CD1c-positive myeloid dendritic cell (primary cell): ENCODE data around the gene PBX2.
"Not testable (repeated sequence)": the region's sequence is repeated elsewhere in the genome, so short reads cannot be mapped to it uniquely, and the experiment has no call there.

Experiments
- DNase-seq: peaks from one replicate; pipeline ENCODE4 v3.0.0-alpha.2; 2016; ENCODE audit errors: extremely low spot score

PBX2 gene

DNA sequence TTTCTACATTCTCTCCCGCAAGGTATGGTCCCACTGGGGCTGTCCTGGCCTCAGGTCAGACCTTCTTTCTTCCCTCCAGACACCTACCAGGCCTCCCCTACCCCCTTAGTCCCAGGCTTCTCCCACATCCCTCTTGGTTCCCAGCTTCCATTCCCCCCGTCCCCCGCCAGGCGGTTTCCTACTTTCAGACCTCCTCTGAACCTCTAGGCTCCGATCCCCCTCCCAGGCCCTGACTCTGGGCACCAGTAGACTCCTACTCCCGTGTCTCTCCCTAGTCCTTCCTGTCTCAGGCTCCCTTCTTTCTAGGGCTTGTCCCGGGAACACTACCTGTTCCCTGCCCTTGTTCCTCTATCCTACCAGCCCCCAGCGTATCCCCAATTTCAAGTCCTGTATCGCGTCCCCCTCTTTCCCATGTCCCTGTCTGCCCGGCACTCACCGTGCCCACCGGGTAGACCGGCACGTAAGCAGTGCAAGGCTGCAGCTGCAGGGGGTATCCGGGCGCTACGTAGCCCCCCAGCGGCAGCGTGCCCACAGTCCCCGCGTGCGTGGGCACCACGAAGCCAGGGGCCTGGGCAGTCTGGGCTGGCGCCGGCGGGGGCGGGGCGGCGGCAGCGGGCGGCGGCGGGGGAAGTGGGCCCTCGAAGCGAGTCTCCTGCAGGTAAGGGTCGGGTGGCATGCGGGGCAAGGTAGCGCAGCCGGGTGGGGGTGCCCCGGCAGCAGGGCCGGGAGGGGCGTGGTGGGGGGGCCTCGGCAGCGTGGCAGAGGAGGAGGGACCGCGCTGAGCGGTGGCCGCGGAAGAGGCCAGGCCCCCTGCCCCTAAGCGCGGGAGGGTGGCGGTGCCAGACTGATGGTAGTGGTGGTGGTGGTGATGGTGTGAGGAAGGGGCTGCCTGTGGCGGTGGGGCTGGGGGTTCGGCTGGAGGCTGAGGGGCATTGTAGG is 39.8 kb downstream of the PBX2 start:
- no peak for DNase-seq

DNA sequence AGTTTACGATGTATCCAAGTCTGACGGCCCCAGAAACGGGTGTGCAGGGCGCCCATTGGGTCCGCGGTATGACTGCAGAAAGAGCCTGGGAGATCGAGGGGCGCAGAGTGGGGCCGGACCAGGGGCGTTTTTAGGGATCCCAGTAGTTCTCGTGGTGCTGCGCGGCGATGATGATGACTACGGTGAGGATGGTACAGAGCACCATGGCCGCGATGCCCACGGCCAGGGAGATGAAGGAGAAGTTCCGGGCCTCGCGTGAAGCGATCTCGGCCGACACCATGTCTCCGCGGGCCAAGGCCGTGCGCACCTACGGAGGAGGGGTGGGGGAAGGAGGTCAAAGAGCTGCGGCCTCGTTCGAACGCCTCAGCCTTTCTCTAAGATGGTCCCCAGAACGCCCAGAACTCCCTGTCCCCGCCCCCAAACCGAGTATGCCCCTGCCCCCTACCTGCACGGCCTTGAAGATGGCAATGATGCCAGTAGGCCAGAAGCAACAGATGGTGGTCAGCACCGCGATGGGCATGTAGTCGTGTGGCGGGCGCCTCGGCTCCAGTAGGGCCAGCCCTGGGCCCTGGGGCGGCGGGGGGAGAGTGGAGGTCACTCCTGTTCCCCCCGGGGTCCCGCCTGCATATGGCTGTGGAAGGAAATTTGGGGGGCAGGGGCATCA is 40.8 kb downstream of the PBX2 start:
- no peak for DNase-seq

DNA sequence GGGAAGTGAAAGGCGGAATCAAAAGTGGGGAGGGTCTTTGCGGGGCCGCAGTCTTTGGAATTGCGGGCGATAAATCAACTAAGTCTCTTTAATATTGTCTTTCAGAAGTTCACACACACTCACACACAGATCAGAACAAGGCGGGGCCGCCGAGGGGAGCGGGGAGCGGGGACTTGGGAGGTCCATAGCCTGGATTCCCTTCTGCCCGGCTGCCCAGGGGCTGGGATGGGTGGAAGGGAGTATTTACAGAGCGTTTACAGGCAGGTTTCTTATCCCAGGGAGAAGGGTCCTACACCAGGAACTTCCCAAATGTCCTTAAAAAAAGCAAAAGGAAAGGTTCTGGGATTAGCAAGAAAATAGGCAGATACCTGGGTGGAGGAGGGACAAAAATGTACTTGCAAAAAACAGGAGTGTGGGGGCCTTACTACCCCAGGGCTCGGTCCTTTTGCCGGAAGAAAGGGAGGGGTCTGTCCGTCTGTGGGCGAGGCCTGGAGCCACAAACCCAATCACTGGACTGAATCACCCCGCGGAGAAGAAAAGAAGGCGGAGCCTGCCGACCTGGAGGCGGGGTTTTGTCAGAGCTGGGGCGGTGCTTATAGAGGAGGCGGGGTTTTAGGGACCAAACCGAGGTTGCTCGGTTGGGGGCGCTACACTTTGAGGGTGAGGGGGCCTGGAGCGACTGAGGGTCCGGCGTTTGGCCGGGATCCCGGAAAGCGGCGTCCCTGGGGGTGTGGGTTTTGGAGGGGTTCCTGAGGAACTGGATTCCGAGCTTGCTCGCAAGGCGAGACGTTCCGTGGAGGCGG is 41.5 kb downstream of the PBX2 start:
- peak; percentile 84 for DNase-seq

DNA sequence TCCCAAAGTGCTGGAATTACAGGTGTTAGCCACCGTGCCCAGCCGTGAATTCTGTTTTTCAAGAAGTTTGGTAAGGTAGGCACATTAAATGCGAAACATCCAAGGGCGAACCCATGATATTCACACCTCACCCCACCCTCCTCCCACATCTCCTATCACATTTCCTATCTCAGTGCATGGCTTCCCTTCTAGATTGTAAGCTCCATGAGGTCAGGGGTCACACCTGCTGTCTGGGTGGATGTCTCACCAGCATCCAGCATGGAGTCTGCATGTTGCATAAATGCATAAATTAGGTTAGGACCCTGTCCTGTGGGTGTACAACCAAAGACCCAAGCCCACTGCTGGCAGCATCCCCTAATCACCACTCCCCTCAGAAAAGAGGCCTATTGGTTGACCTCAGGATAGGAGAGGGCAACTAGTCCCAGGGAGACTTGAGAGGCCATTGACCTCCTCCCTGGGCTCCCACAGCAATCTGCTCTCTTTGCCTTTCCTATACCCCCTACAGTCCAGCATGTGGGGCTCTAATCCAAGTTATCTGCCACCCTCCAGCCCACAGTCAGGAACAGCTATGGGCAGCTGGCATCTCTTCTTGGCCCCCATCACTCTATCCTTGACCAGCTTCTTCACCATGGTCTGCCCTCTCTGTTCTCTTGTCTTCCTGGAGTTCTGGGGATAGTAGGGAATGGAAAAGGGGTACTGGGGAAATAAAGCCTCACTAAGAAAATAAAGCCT is 42.4 kb downstream of the PBX2 start:
- DNase-seq, result no peak

DNA sequence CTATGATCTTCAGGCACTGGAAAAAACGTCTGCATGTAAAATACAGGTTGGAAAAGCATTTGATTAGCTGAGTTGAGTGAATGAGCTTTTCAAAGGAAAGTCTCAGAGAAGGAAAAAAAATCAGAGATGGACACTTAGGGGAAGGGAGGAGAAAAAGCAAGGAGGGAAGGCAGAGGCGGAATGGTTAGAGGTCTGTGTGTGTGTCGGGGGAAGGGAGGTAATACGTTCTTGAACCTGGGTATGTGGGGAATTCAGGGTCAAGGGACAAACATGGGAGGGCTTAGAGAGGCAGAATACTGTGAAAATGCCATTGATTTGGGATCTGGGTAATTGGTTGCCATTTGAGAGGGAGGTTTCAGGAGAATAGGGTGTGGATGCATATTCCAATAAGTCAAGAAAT is 43.3 kb downstream of the PBX2 start:
- no peak for DNase-seq

DNA sequence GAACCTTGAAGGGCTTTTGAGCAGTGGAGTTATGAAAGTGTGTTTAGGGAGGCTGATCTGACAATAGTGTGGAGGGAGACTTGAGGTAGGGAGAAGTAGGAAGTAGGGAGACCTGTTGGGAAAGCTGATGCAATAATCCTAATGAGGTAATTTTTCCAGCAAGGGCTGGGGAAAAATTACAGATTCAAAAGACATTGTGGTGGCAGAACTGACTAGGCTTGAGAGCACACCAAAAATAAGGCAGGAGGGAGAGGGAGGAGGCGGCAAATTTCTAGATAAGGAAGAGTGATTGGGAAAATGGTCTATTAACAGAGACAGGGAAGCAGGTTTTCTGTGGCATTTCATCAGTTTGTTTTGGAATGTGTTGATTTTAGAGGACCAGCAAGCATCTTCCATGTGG is 43.7 kb downstream of the PBX2 start:
- no peak for DNase-seq

DNA sequence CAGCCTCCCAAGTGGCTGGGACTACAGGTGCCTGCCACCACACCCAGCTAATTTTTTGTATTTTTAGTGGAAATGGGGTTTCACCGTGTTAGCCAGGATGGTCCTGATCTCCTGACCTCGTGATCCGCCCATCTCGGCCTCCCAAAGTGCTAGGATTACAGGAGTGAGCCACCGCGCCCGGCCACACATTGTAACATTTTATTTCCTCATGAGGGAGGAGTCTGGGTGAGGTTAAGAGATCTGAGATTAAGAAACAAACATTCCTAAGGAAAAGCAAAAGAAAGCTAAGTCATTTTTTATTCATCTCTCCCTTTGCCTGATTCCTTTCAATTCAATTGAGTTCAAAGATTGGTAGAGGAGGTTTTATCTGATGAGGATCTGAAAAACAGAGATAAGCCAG is 45.8 kb downstream of the PBX2 start:
- not testable (repeated sequence) for DNase-seq

DNA sequence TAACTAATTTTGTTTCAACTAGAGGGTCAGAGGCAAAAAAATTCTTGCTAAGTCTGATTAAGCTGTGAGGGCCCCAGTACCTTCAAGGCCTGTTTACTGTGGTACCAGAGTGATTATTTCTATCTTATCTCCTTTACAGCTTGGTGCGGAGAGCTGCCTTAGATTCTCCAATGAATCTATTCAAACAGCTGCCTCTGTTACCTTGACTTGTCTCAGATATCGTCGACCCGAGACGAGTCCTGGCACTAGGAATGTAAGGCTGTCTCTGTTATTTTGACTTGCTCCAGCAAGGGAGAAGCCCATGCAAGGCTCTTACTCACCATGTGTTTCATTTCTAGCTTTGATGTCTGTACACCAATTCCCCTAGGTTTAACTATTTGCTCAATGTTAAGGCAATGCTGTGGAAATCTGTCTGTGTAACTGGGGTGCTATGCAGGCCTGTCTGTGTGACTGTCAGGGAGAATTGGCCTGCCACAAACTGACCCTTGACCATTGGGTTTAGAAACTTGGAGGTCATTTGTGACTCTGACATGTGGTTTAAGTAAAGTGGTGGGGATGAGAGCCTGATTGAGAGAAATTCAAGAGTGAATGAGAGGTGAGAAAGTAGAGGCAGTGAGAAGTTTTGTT is 49.5 kb downstream of the PBX2 start:
- no peak for DNase-seq

DNA sequence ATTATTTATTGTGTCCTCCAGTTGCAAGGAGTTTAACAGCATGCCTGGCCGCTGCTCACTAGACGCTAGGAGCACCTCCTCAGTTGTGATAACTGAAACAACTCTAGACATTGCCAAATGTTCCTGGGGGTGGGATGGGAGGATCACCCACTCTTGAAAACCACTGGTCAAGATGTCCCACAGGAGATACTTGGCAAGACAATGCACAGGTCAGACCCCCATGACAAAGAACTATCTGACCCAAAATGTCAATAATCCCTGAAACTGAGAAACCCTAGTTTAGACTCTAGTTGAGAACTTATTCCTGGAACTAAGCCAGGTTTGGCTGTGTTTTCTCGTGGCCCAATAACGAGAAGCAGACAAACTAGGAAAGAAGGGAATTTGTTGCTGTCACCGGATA is 50.4 kb downstream of the PBX2 start:
- no peak for DNase-seq

DNA sequence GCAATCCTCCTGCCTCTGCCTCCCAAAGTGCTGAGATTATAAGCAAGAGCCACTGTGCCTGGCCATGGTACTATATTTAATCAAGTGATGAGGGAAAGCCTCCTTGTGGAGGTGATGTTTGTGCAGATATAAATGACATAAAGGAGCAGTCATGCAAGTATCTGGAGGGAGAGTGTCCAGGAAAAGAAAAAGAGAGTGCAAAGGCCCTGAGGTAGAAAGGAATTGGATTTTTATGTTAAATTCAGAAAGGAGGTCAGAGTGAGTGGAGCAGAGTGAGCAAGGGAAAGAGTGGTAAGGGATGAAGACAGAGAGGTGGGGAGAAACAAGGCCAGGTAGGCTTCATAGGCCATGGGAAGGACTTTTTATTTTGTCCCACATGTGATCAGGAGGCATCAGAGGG is 52.5 kb downstream of the PBX2 start:
- DNase-seq, result no peak
